Activated B cell treated with CpG ODN at 0.5 μM for 24 hours (primary cell): ENCODE data around the gene NMNAT2. TPM values are rescaled to one million over a fixed set of nuclear protein-coding genes. Genes with fewer than 3 reads are reported as not detected.

Source experiments
- ATAC-seq: fragments of 200-7000 bp; cut with Tn5 transposase; one replicate; pipeline ENCODE4 v1.10.0; 2021; ENCODE audit warnings: low read depth, mild to moderate bottlenecking, moderate library complexity
- CTCF ChIA-PET: fragments of 350-600 bp; sonication (Branson Sonifier 250); formaldehyde crosslinking; loops from one replicate; lab custom pipeline; 2021; ENCODE audit warnings: antibody characterized with exemption; lab: Charles Lee
- POLR2A ChIA-PET: fragments of 350-600 bp; sonication (Branson Sonifier 250); formaldehyde crosslinking; loops from one replicate; lab custom pipeline; 2021; ENCODE audit warnings: antibody characterized with exemption; lab: Charles Lee
- DNase-seq: peaks from one replicate; pipeline ENCODE4 v3.0.0; 2022
- H3K27ac Mint-ChIP-seq: one replicate; pipeline ENCODE4 v1.8.0; 2020; ENCODE audit warnings: mixed read lengths
- H3K27me3 Mint-ChIP-seq: one replicate; pipeline ENCODE4 v1.8.0; 2021; ENCODE audit warnings: mixed read lengths
- H3K36me3 Mint-ChIP-seq: one replicate; pipeline ENCODE4 v1.8.0; 2021; ENCODE audit warnings: low read depth, mixed read lengths
- H3K4me1 Mint-ChIP-seq: one replicate; pipeline ENCODE4 v1.8.0; 2021; ENCODE audit warnings: mixed read lengths
- H3K4me3 Mint-ChIP-seq: one replicate; pipeline ENCODE4 v1.8.0; 2020; ENCODE audit warnings: mild to moderate bottlenecking, mixed read lengths
- H3K9me3 Mint-ChIP-seq: one replicate; pipeline ENCODE4 v1.8.0; 2020; ENCODE audit warnings: mixed read lengths
- intact Hi-C: fragments of 100-400 bp; cut with micrococcal nuclease; formaldehyde crosslinking; loops from one replicate; pipeline ENCODE4 v1.15.1; 2024
- total RNA-seq: library from RNA; stranded (reverse); gene quantifications from 2 replicates; pipeline ENCODE4 v1.2.3, GENCODE V29; 2022
- TF ChIP-seq, protein P1 (sequence below): fragments of 200-600 bp; IDR thresholded peaks from one replicate; pipeline ENCODE4 v1.8.0; 2022; ENCODE audit warnings: antibody characterized with exemption, mild to moderate bottlenecking

Gene NMNAT2
- total RNA-seq, result not detected in 2 replicates

GRCh38 chr1:183417772-183418491, at the start of gene NMNAT2:
Gene NMNAT2, minus strand, starts transcription at chr1:183418380. Its CDS starts 113 bp downstream, at chr1:183418267.
- Mint-ChIP-seq H3K36me3 (no peaks in the 10 kb centered on the region), H3K4me3 (peak within 1 kb of the TSS; percentile 54), H3K4me1 (peaks cover 27% of the 10 kb centered on the region), H3K27me3 (peaks cover 52% of the 10 kb centered on the region), H3K27ac (no peak within 1 kb of the TSS), H3K9me3 (no peaks in the 10 kb centered on the region)
- no peak for DNase-seq
- ChIA-PET POLR2A (no interaction called here), CTCF (no interaction called here)
- TF ChIP-seq, protein P1, sequence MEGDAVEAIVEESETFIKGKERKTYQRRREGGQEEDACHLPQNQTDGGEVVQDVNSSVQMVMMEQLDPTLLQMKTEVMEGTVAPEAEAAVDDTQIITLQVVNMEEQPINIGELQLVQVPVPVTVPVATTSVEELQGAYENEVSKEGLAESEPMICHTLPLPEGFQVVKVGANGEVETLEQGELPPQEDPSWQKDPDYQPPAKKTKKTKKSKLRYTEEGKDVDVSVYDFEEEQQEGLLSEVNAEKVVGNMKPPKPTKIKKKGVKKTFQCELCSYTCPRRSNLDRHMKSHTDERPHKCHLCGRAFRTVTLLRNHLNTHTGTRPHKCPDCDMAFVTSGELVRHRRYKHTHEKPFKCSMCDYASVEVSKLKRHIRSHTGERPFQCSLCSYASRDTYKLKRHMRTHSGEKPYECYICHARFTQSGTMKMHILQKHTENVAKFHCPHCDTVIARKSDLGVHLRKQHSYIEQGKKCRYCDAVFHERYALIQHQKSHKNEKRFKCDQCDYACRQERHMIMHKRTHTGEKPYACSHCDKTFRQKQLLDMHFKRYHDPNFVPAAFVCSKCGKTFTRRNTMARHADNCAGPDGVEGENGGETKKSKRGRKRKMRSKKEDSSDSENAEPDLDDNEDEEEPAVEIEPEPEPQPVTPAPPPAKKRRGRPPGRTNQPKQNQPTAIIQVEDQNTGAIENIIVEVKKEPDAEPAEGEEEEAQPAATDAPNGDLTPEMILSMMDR, result no peak
- intact Hi-C loops, result no loop called here
- no peak for ATAC-seq

DNA sequence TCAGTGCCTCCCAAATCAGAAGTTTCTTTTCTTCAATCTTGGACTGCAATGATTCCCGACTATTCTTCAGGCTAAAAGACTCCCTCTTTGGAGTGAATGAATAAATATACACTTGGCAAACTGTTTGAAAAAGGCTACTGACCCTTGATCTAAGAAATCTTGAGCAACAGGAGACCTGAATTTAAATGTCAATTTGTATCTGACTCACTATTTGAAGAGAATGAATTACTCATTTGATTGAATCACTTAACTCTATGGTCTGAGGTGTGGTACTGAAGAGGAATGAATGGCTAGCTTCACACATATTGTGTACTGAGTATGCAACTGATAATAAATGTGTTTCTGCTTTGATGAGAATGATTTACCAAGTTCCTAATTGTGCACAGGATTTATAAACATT, 49.5 kb upstream of the NMNAT2 start:
- CTCF ChIA-PET, result no interaction called here
- peaks cover 11% of the 10 kb centered on the region for H3K27me3 Mint-ChIP-seq
- POLR2A ChIA-PET, result interaction anchor here (0.6 kb wide), 1 partner anchor 128 kb away, joined by 6 read pairs; no protein-coding TSS in a partner anchor
- no peak overlapping the region for H3K27ac Mint-ChIP-seq
- intact Hi-C loops, result no loop called here
- DNase-seq (no peak), ATAC-seq (no peak)
- H3K4me1 Mint-ChIP-seq, result peaks cover 22% of the 10 kb centered on the region
- peaks cover 13% of the 10 kb centered on the region for H3K36me3 Mint-ChIP-seq
- no peak overlapping the region for H3K4me3 Mint-ChIP-seq
- H3K9me3 Mint-ChIP-seq, result no peaks in the 10 kb centered on the region
- TF ChIP-seq, protein P1, result no peak

- no peak for DNase-seq
- no peak overlapping the region for H3K4me3 Mint-ChIP-seq
- CTCF ChIA-PET, result no interaction called here
- peaks cover 18% of the 10 kb centered on the region for H3K4me1 Mint-ChIP-seq
- intact Hi-C loops, result no loop called here
- H3K9me3 Mint-ChIP-seq, result no peaks in the 10 kb centered on the region
- TF ChIP-seq, protein P1, result no peak
- peaks cover 6% of the 10 kb centered on the region for H3K36me3 Mint-ChIP-seq
- H3K27ac Mint-ChIP-seq, result no peak overlapping the region
- no peak for ATAC-seq
- peaks cover 15% of the 10 kb centered on the region for H3K27me3 Mint-ChIP-seq
- POLR2A ChIA-PET, result no interaction called here
These were observed 48.6 kb upstream of the NMNAT2 start for GRCh38 chr1:183466781-183467180.

- no peak for DNase-seq
- ATAC-seq, result no peak
- Mint-ChIP-seq H3K27me3 (peaks cover 21% of the 10 kb centered on the region), H3K4me3 (no peak overlapping the region), H3K4me1 (no peaks in the 10 kb centered on the region), H3K36me3 (no peaks in the 10 kb centered on the region), H3K9me3 (no peaks in the 10 kb centered on the region), H3K27ac (no peak overlapping the region)
- ChIA-PET CTCF (no interaction called here), POLR2A (no interaction called here)
- intact Hi-C loops, result no loop called here
- TF ChIP-seq, protein P1, result no peak
These were observed 45.4 kb upstream of the NMNAT2 start for GRCh38 chr1:183463566-183463965.

DNA sequence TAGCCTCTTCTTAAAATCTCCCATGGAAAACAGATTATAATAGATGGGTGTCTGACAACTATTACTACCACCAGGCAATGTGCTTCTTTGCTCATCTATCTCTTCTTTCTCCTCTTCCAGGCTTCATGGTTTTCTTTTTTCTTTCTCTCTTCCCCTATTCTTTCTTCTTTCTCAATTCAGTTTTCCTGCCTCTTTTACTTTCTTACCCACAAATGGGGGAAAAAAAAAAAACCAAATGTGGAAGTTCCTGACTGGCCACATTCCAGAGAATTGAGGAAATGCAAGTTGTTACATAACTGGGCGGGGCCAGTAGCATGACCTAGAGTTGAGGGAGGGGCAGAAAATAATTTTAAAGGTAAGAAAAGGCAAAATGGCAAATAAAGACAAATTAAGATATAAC, 43.2 kb upstream of the NMNAT2 start:
- intact Hi-C loops, result no loop called here

More for the DNA sequence above, 43.2 kb upstream of the NMNAT2 start:
- Mint-ChIP-seq H3K27ac (no peak overlapping the region), H3K27me3 (peaks cover 30% of the 10 kb centered on the region), H3K36me3 (no peaks in the 10 kb centered on the region), H3K4me1 (no peaks in the 10 kb centered on the region), H3K4me3 (no peak overlapping the region), H3K9me3 (no peaks in the 10 kb centered on the region)
- TF ChIP-seq, protein P1, result no peak
- ChIA-PET POLR2A (no interaction called here), CTCF (no interaction called here)
- ATAC-seq, result no peak
- no peak for DNase-seq
